Activated T-helper 17 cell treated with anti-CD3 and anti-CD28 coated beads, Interleukin-2, amount 50 U/mL, for 72 hours (primary cell): ENCODE measurements around the gene TXK. TPM values are rescaled to one million over a fixed set of nuclear protein-coding genes. Genes with fewer than 3 reads are reported as not detected.
A peak's percentile ranks its signal among the peaks of the same experiment; 100 is the strongest.

Experiments used
- ATAC-seq: fragments of 150-1000 bp; cut with Tn5 transposase; replicated peaks from 2 replicates; pipeline ENCODE4 v1.10.0; 2021; ENCODE audit warnings: mild to moderate bottlenecking, moderate library complexity
- H3K27ac Mint-ChIP-seq: one replicate; pipeline ENCODE4 v1.8.0; 2022; ENCODE audit warnings: mixed read lengths
- H3K27me3 Mint-ChIP-seq: one replicate; pipeline ENCODE4 v1.8.0; 2022; ENCODE audit warnings: mixed read lengths
- H3K36me3 Mint-ChIP-seq: one replicate; pipeline ENCODE4 v1.8.0; 2022; ENCODE audit warnings: low read depth, mild to moderate bottlenecking, mixed read lengths
- H3K4me1 Mint-ChIP-seq: one replicate; pipeline ENCODE4 v1.8.0; 2022; ENCODE audit warnings: mixed read lengths
- H3K4me3 Mint-ChIP-seq: one replicate; pipeline ENCODE4 v1.8.0; 2022; ENCODE audit warnings: mild to moderate bottlenecking, mixed read lengths
- H3K9me3 Mint-ChIP-seq: one replicate; pipeline ENCODE4 v1.8.0; 2022; ENCODE audit warnings: mixed read lengths
- total RNA-seq, 2 donors: library from RNA; stranded (reverse); gene quantifications; one replicate each; pipeline ENCODE4 v1.2.3, GENCODE V29; 2022

Gene TXK
- total RNA-seq, 2 donors from 2014 or later, result 26.8 to 28.8 TPM

- no peak for ATAC-seq
- no peaks in the 10 kb centered on the region for H3K4me1 Mint-ChIP-seq
These were observed 60.4 kb downstream of the TXK start for GRCh38 chr4:48073567-48074103.

GRCh38 chr4:48071191-48071590 is 62.9 kb downstream of the TXK start:
- Mint-ChIP-seq H3K4me3 (no peak overlapping the region), H3K27ac (no peak overlapping the region), H3K36me3 (peaks cover 86% of the 10 kb centered on the region), H3K27me3 (no peaks in the 10 kb centered on the region), H3K4me1 (no peaks in the 10 kb centered on the region), H3K9me3 (no peaks in the 10 kb centered on the region)
- ATAC-seq, result no peak

More at GRCh38 chr4:48073567-48074103, 60.4 kb downstream of the TXK start:
- Mint-ChIP-seq H3K36me3 (peaks cover 77% of the 10 kb centered on the region), H3K4me3 (no peak overlapping the region), H3K27ac (no peak overlapping the region), H3K9me3 (no peaks in the 10 kb centered on the region), H3K27me3 (no peaks in the 10 kb centered on the region)

GRCh38 chr4:48069026-48069425 is 65.0 kb downstream of the TXK start:
- Mint-ChIP-seq H3K4me3 (no peak overlapping the region), H3K27me3 (no peaks in the 10 kb centered on the region), H3K9me3 (no peaks in the 10 kb centered on the region), H3K36me3 (peaks cover 74% of the 10 kb centered on the region), H3K27ac (no peak overlapping the region), H3K4me1 (peaks cover 9% of the 10 kb centered on the region)
- no peak for ATAC-seq

- Mint-ChIP-seq H3K9me3 (no peaks in the 10 kb centered on the region), H3K36me3 (peaks cover 66% of the 10 kb centered on the region), H3K27me3 (no peaks in the 10 kb centered on the region), H3K4me1 (peaks cover 9% of the 10 kb centered on the region), H3K4me3 (no peak overlapping the region), H3K27ac (no peak overlapping the region)
- ATAC-seq, result no peak
These were observed 65.9 kb downstream of the TXK start for GRCh38 chr4:48068182-48068581.

- ATAC-seq, result no peak
- Mint-ChIP-seq H3K27ac (no peak overlapping the region), H3K27me3 (no peaks in the 10 kb centered on the region)
These were observed 66.5 kb downstream of the TXK start for GRCh38 chr4:48067536-48067935.

GRCh38 chr4:48065587-48066052 is 68.4 kb downstream of the TXK start:
- Mint-ChIP-seq H3K27ac (peak overlapping the region; percentile 6), H3K27me3 (no peaks in the 10 kb centered on the region), H3K4me1 (peaks cover 9% of the 10 kb centered on the region), H3K9me3 (peaks cover 3% of the 10 kb centered on the region), H3K36me3 (peaks cover 45% of the 10 kb centered on the region), H3K4me3 (peak overlapping the region; percentile 23)
- ATAC-seq, result peak; percentile 93

More at GRCh38 chr4:48067536-48067935, 66.5 kb downstream of the TXK start:
- H3K9me3 Mint-ChIP-seq, result no peaks in the 10 kb centered on the region
- peaks cover 62% of the 10 kb centered on the region for H3K36me3 Mint-ChIP-seq
- H3K4me1 Mint-ChIP-seq, result peaks cover 9% of the 10 kb centered on the region
- no peak overlapping the region for H3K4me3 Mint-ChIP-seq

- Mint-ChIP-seq H3K36me3 (peaks cover 35% of the 10 kb centered on the region), H3K4me3 (no peak overlapping the region), H3K4me1 (peaks cover 9% of the 10 kb centered on the region), H3K9me3 (peaks cover 7% of the 10 kb centered on the region), H3K27ac (no peak overlapping the region), H3K27me3 (no peaks in the 10 kb centered on the region)
- ATAC-seq, result peak; percentile 20
These were observed 69.7 kb downstream of the TXK start for GRCh38 chr4:48064349-48064748.

GRCh38 chr4:48058617-48059530 is 75.2 kb downstream of the TXK start:
- Mint-ChIP-seq H3K36me3 (no peaks in the 10 kb centered on the region), H3K27ac (no peak overlapping the region), H3K9me3 (peaks cover 7% of the 10 kb centered on the region), H3K27me3 (no peaks in the 10 kb centered on the region), H3K4me1 (no peaks in the 10 kb centered on the region), H3K4me3 (no peak overlapping the region)
- ATAC-seq, result no peak

- peaks cover 10% of the 10 kb centered on the region for H3K4me1 Mint-ChIP-seq
- H3K27ac Mint-ChIP-seq, result no peak overlapping the region
- no peak overlapping the region for H3K4me3 Mint-ChIP-seq
- no peak for ATAC-seq
- H3K9me3 Mint-ChIP-seq, result no peaks in the 10 kb centered on the region
- H3K36me3 Mint-ChIP-seq, result no peaks in the 10 kb centered on the region
- H3K27me3 Mint-ChIP-seq, result peaks cover 4% of the 10 kb centered on the region
These were observed 83.0 kb downstream of the TXK start for GRCh38 chr4:48051078-48051477.

GRCh38 chr4:48049483-48049882 is 84.6 kb downstream of the TXK start:
- Mint-ChIP-seq H3K27ac (no peak overlapping the region), H3K36me3 (no peaks in the 10 kb centered on the region), H3K4me3 (no peak overlapping the region), H3K4me1 (peaks cover 10% of the 10 kb centered on the region), H3K27me3 (peaks cover 4% of the 10 kb centered on the region), H3K9me3 (no peaks in the 10 kb centered on the region)
- ATAC-seq, result no peak

- peaks cover 15% of the 10 kb centered on the region for H3K4me1 Mint-ChIP-seq
- no peaks in the 10 kb centered on the region for H3K36me3 Mint-ChIP-seq
- H3K9me3 Mint-ChIP-seq, result no peaks in the 10 kb centered on the region
- no peak overlapping the region for H3K27ac Mint-ChIP-seq
- peaks cover 10% of the 10 kb centered on the region for H3K27me3 Mint-ChIP-seq
- H3K4me3 Mint-ChIP-seq, result no peak overlapping the region
- ATAC-seq, result no peak
These were observed 86.2 kb downstream of the TXK start for GRCh38 chr4:48047896-48048295.

- Mint-ChIP-seq H3K27me3 (peaks cover 13% of the 10 kb centered on the region), H3K36me3 (no peaks in the 10 kb centered on the region), H3K4me3 (peak overlapping the region; percentile 49), H3K4me1 (peaks cover 18% of the 10 kb centered on the region), H3K27ac (peak overlapping the region; percentile 57), H3K9me3 (no peaks in the 10 kb centered on the region)
- ATAC-seq, result peak; percentile 86
These were observed 86.6 kb downstream of the TXK start for GRCh38 chr4:48047421-48047844.

- H3K27ac Mint-ChIP-seq, result no peak overlapping the region
These were observed 88.0 kb downstream of the TXK start for GRCh38 chr4:48046059-48046458.

GRCh38 chr4:48044298-48044697 is 89.8 kb downstream of the TXK start:
- Mint-ChIP-seq H3K4me1 (peaks cover 26% of the 10 kb centered on the region), H3K27me3 (peaks cover 10% of the 10 kb centered on the region), H3K9me3 (no peaks in the 10 kb centered on the region), H3K27ac (no peak overlapping the region), H3K4me3 (no peak overlapping the region), H3K36me3 (no peaks in the 10 kb centered on the region)
- no peak for ATAC-seq

More at GRCh38 chr4:48046059-48046458, 88.0 kb downstream of the TXK start:
- peak; percentile 43 for ATAC-seq
- H3K36me3 Mint-ChIP-seq, result no peaks in the 10 kb centered on the region
- H3K27me3 Mint-ChIP-seq, result peaks cover 13% of the 10 kb centered on the region
- peaks cover 26% of the 10 kb centered on the region for H3K4me1 Mint-ChIP-seq
- H3K4me3 Mint-ChIP-seq, result peak overlapping the region; percentile 49
- H3K9me3 Mint-ChIP-seq, result no peaks in the 10 kb centered on the region

GRCh38 chr4:48043504-48043903 is 90.5 kb downstream of the TXK start:
- Mint-ChIP-seq H3K9me3 (no peaks in the 10 kb centered on the region), H3K27me3 (peaks cover 9% of the 10 kb centered on the region), H3K4me3 (peak overlapping the region; percentile 1), H3K4me1 (peaks cover 26% of the 10 kb centered on the region), H3K36me3 (no peaks in the 10 kb centered on the region), H3K27ac (no peak overlapping the region)
- no peak for ATAC-seq
